PC-3 (cell line): ENCODE measurements around the gene MCTP2.

Experiments
- CTCF ChIP-seq: fragments of 300-600 bp; sonication (generic); conservative IDR thresholded peaks from 2 replicates; pipeline ENCODE4 v1.5.1; 2017; ENCODE audit warnings: antibody characterized with exemption, low read depth, mild to moderate bottlenecking, low read length
- EZH2phosphoT487 ChIP-seq: fragments of 300-600 bp; sonication (generic); IDR thresholded peaks from 2 replicates; pipeline ENCODE4 v1.6.1; 2018; ENCODE audit warnings: mild to moderate bottlenecking, antibody characterized with exemption, low read length, borderline replicate concordance

GRCh38 chr15:94354655-94355054, 123.3 kb downstream of the MCTP2 start:
- TF ChIP-seq CTCF = no peak
- TF ChIP-seq EZH2phosphoT487 = no peak
